ENCODE measurements around the gene LEMD3. TPM values are rescaled to one million over a fixed set of nuclear protein-coding genes. Genes with fewer than 3 reads are reported as not detected.

The LEMD3 gene
- total RNA-seq, 1 donor from 2014 or later, result 13.5 TPM

DNA sequence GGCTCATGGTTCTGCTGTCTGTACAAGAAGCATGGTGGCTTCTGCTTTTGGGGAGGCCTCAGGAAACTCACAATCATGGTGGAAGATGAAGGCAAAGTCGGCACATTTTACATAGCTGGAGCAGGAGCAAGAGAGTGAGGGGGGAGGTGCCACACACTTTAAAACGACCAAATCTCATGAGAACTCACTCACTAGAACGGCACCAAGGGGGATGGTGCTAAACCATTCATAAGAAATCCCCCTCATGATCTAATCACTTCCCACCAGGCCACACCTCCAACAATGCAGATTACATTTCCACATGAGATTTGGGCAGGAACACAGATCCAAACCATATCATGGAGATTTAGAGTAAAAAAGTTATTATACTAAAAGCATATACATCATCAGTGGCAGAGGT lies 13.6 kb upstream of the LEMD3 start:
- TF ChIP-seq, protein P1, sequence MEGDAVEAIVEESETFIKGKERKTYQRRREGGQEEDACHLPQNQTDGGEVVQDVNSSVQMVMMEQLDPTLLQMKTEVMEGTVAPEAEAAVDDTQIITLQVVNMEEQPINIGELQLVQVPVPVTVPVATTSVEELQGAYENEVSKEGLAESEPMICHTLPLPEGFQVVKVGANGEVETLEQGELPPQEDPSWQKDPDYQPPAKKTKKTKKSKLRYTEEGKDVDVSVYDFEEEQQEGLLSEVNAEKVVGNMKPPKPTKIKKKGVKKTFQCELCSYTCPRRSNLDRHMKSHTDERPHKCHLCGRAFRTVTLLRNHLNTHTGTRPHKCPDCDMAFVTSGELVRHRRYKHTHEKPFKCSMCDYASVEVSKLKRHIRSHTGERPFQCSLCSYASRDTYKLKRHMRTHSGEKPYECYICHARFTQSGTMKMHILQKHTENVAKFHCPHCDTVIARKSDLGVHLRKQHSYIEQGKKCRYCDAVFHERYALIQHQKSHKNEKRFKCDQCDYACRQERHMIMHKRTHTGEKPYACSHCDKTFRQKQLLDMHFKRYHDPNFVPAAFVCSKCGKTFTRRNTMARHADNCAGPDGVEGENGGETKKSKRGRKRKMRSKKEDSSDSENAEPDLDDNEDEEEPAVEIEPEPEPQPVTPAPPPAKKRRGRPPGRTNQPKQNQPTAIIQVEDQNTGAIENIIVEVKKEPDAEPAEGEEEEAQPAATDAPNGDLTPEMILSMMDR (IDR thresholded peaks at IDR 0.05; ENCODE audit: borderline replicate concordance), result no peak
- H3K9me3 ChIP-seq (replicated peaks), result no peaks in the 10 kb centered on the region
- DNase-seq, result no peak
- peaks cover 19% of the 10 kb centered on the region for H3K27me3 ChIP-seq (ENCODE audit: low read depth)
- H3K4me1 ChIP-seq, result no peaks in the 10 kb centered on the region
- H3K36me3 ChIP-seq, result no peaks in the 10 kb centered on the region
- no peak overlapping the region for H3K27ac ChIP-seq (replicated peaks)
- intact Hi-C loops (cut with micrococcal nuclease), result no loop called here
- H3K4me3 ChIP-seq, result no peak overlapping the region

DNA sequence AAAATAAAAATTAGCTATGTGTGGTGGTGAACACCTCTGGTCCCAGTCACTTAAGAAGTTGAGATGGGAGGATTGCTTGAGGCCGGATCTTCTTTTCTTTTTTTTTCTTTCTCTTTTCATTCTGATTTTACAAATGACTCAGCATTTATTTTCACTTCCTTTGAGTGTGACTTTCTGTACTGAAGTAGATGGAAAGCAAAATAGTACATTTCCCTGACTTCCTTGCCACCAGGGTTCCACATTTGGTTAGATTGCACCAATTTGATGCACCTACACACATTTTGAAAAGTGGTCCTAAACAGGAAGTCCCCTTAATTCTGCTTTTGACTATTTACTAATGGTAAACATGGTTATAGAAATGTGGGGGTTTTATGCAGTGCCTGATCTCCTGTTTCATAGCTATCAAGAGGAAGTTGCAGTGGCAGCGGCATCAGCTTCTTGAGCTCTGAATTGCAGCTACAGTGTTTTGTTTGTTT lies 13.0 kb upstream of the LEMD3 start:
- H3K4me1 ChIP-seq, result no peaks in the 10 kb centered on the region
- H3K27ac ChIP-seq (replicated peaks), result no peak overlapping the region
- TF ChIP-seq, protein P1 (IDR thresholded peaks at IDR 0.05; ENCODE audit: borderline replicate concordance), result no peak
- H3K27me3 ChIP-seq (ENCODE audit: low read depth), result peaks cover 24% of the 10 kb centered on the region
- H3K9me3 ChIP-seq (replicated peaks), result no peaks in the 10 kb centered on the region
- intact Hi-C loops (cut with micrococcal nuclease), result no loop called here
- no peak overlapping the region for H3K4me3 ChIP-seq
- DNase-seq, result no peak
- H3K36me3 ChIP-seq, result no peaks in the 10 kb centered on the region

DNA sequence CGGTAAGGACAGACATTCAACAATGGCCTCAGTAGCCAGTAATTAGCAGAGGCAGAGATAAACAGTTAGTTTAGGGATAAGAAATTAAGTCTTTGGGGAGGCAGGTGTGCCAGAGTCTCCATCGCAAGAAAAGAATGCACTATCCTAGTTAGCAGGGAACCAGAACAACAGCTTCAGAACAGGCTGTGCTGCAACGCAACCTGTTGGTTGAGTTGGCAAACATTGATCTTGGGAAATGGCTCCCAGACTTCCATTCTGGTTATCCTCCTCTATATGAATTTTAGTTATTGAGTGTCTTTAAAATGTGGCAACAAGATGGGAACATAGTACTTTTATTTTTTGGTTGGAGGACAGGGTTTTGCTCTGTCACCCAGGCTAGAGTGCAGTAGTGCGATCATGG lies 12.3 kb upstream of the LEMD3 start:
- TF ChIP-seq, protein P1 (IDR thresholded peaks at IDR 0.05; ENCODE audit: borderline replicate concordance), result no peak
- Histone ChIP-seq H3K27me3 (ENCODE audit: low read depth) (peaks cover 27% of the 10 kb centered on the region), H3K4me3 (no peak overlapping the region), H3K27ac (replicated peaks) (no peak overlapping the region), H3K9me3 (replicated peaks) (no peaks in the 10 kb centered on the region), H3K36me3 (no peaks in the 10 kb centered on the region), H3K4me1 (no peaks in the 10 kb centered on the region)
- DNase-seq, result no peak
- intact Hi-C loops (cut with micrococcal nuclease), result no loop called here

DNA sequence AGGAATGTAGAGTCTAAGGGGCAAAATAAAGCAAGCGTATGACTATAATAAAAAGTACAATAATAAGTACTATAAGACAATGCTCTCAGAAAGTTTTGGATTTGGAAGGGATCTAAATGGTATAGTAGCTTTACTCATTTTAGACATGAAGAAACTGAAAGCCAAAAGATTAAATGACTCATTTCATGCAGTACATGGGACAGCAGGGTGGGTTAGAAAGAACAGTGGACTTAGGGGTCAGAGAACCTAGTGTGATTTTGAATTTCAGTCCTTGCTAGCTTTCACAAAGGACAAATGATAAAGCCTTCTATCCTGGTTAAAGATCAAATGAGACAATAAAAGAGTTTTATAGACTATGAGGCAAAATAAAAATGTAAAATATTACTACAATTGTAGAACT lies 6.8 kb upstream of the LEMD3 start:
- intact Hi-C loops (cut with micrococcal nuclease), result no loop called here
- H3K4me3 ChIP-seq, result no peak overlapping the region
- H3K27me3 ChIP-seq (ENCODE audit: low read depth), result peaks cover 41% of the 10 kb centered on the region
- H3K36me3 ChIP-seq, result no peaks in the 10 kb centered on the region
- no peak overlapping the region for H3K27ac ChIP-seq (replicated peaks)
- H3K4me1 ChIP-seq, result no peaks in the 10 kb centered on the region
- no peaks in the 10 kb centered on the region for H3K9me3 ChIP-seq (replicated peaks)
- no peak for DNase-seq
- TF ChIP-seq, protein P1 (IDR thresholded peaks at IDR 0.05; ENCODE audit: borderline replicate concordance), result no peak

DNA sequence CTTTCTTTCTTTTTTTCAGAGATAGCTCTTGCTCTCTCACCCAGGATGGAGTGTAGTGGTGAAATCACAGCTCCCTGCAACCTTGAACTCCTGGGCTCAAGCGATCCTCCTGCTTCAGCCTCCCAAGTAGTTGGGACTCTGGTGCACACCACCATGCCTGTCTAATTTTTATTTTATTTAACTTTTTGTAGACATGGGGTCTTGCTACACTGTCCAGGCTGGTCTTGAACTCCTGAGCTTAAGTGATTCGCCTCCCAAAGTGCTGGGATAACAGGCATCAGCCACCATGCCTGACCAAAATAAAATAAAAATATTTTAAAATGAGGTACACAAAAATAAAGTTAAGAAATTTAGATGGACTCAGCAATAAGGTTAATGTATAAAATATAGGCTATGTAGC lies 5.1 kb upstream of the LEMD3 start:
- peaks cover 41% of the 10 kb centered on the region for H3K27me3 ChIP-seq (ENCODE audit: low read depth)
- TF ChIP-seq, protein P1 (IDR thresholded peaks at IDR 0.05; ENCODE audit: borderline replicate concordance), result no peak
- H3K9me3 ChIP-seq (replicated peaks), result no peaks in the 10 kb centered on the region
- no peak for DNase-seq
- H3K36me3 ChIP-seq, result no peaks in the 10 kb centered on the region
- intact Hi-C loops (cut with micrococcal nuclease), result no loop called here
- H3K4me3 ChIP-seq, result no peak overlapping the region
- no peak overlapping the region for H3K27ac ChIP-seq (replicated peaks)
- peaks cover 7% of the 10 kb centered on the region for H3K4me1 ChIP-seq

DNA sequence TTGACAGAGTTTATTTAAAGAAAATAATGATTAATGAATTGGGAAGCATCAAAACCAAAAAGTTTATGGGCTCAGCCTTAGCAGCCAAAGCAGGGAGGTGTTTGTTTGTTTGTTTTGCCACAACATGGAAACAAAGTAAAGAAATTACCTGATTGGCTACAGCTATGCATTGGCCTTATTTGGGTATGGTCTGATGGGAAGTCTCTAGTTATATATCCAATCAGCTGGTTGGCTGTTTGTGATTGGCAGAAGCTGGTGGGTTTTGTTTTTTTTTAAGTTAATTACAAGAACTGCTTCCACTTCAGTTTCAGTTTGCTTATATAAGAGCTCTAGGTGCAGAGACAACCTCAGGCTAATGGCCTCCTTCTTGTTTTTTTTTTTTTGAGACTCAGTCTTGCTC lies 4.6 kb upstream of the LEMD3 start:
- Histone ChIP-seq H3K27me3 (ENCODE audit: low read depth) (peaks cover 41% of the 10 kb centered on the region), H3K4me3 (no peak overlapping the region), H3K4me1 (peaks cover 13% of the 10 kb centered on the region), H3K27ac (replicated peaks) (no peak overlapping the region), H3K36me3 (no peaks in the 10 kb centered on the region), H3K9me3 (replicated peaks) (no peaks in the 10 kb centered on the region)
- TF ChIP-seq, protein P1 (IDR thresholded peaks at IDR 0.05; ENCODE audit: borderline replicate concordance), result no peak
- DNase-seq, result no peak
- intact Hi-C loops (cut with micrococcal nuclease), result no loop called here

All from left ventricle myocardium inferior (tissue), 1 donor.